NCI-H82 treated with DMSO at 0.1 percent for 48 hours (cell line): Measurements from ENCODE around the gene ZNF763.
"Not testable (repeated sequence)": the region's sequence is repeated elsewhere in the genome, so short reads cannot be mapped to it uniquely, and the experiment has no call there.

Experiments used
- DNase-seq: peaks from one replicate; lab custom pipeline; 2025; ENCODE audit not compliant: unreplicated experiment; lab: John Stamatoyannopoulos, UW

The ZNF763 gene

GRCh38 chr19:11971041-11971440 lies 6.2 kb downstream of the ZNF763 start:
- DNase-seq: no peak

- DNase-seq: no peak
Observed at GRCh38 chr19:11973019-11973810, 8.4 kb downstream of the ZNF763 start.

- DNase-seq: no peak
Observed at GRCh38 chr19:11978492-11979100, 13.8 kb downstream of the ZNF763 start.

GRCh38 chr19:11979527-11979926 lies 14.7 kb downstream of the ZNF763 start:
- no peak for DNase-seq

GRCh38 chr19:11982526-11982925 lies 17.7 kb downstream of the ZNF763 start:
- no peak for DNase-seq

GRCh38 chr19:11984986-11985385 lies 20.1 kb downstream of the ZNF763 start:
- DNase-seq: no peak

- no peak for DNase-seq
Observed at GRCh38 chr19:11986754-11987153, 21.9 kb downstream of the ZNF763 start.

GRCh38 chr19:11987405-11988281 lies 22.8 kb downstream of the ZNF763 start:
- DNase-seq: peak; percentile 57

GRCh38 chr19:11989112-11989456 lies 24.2 kb downstream of the ZNF763 start:
- DNase-seq: no peak

- DNase-seq: not testable (repeated sequence)
Observed at GRCh38 chr19:11991921-11992320, 27.1 kb downstream of the ZNF763 start.

- DNase-seq: no peak
Observed at GRCh38 chr19:11995174-11995573, 30.3 kb downstream of the ZNF763 start.

GRCh38 chr19:12000152-12000981 lies 35.5 kb downstream of the ZNF763 start:
- DNase-seq: no peak

- no peak for DNase-seq
Observed at GRCh38 chr19:12015015-12015752, 50.3 kb downstream of the ZNF763 start.

GRCh38 chr19:12015753-12016116 lies 50.9 kb downstream of the ZNF763 start:
- no peak for DNase-seq
